COLO668 (cell line): ENCODE measurements around the gene PRUNE1.

ENCODE experiments used
- DNase-seq: peaks from one replicate; lab custom pipeline; 2025; ENCODE audit not compliant: unreplicated experiment; lab: John Stamatoyannopoulos, UW

Gene PRUNE1

GRCh38 chr1:151049458-151049857 lies 41.2 kb downstream of the PRUNE1 start:
- no peak for DNase-seq

- no peak for DNase-seq
Measured at GRCh38 chr1:151050051-151050688, 41.9 kb downstream of the PRUNE1 start.

- no peak for DNase-seq
Measured at GRCh38 chr1:151051356-151052009, 43.2 kb downstream of the PRUNE1 start.

- no peak for DNase-seq
Measured at GRCh38 chr1:151054971-151055547, 46.8 kb downstream of the PRUNE1 start.

- DNase-seq = no peak
Measured at GRCh38 chr1:151055581-151055980, 47.3 kb downstream of the PRUNE1 start.

- DNase-seq = no peak
Measured at GRCh38 chr1:151056149-151056548, 47.9 kb downstream of the PRUNE1 start.

- peak; percentile 86 for DNase-seq
Measured at GRCh38 chr1:151058692-151059091, 50.4 kb downstream of the PRUNE1 start.

GRCh38 chr1:151059109-151060006 lies 51.1 kb downstream of the PRUNE1 start, which contains the start of gene CDC42SE1:
CDC42SE1 (minus strand) TSS chr1:151059622; CDS start chr1:151055730, 3,892 bp downstream.
- DNase-seq = peak; percentile 95

GRCh38 chr1:151060007-151060656 lies 51.9 kb downstream of the PRUNE1 start, which contains the start of gene MLLT11:
MLLT11 (plus strand) TSS chr1:151060397; CDS start chr1:151067225, 6,828 bp downstream.
- peak; percentile 50 for DNase-seq

GRCh38 chr1:151060657-151061421 lies 52.6 kb downstream of the PRUNE1 start:
- peak; percentile 52 for DNase-seq

- no peak for DNase-seq
Measured at GRCh38 chr1:151061704-151062103, 53.5 kb downstream of the PRUNE1 start.

GRCh38 chr1:151062741-151063371 lies 54.6 kb downstream of the PRUNE1 start:
- DNase-seq = peak; percentile 22

GRCh38 chr1:151065089-151065645 lies 56.9 kb downstream of the PRUNE1 start:
- DNase-seq = no peak

GRCh38 chr1:151067185-151067584 lies 58.9 kb downstream of the PRUNE1 start:
- no peak for DNase-seq

GRCh38 chr1:151069103-151069486 lies 60.8 kb downstream of the PRUNE1 start:
- DNase-seq = no peak

- DNase-seq = peak; percentile 90
Measured at GRCh38 chr1:151070474-151071276, 62.4 kb downstream of the PRUNE1 start, which contains the start of gene GABPB2. GABPB2 (plus strand) TSS chr1:151070761; CDS start chr1:151088190, 17,429 bp downstream.

GRCh38 chr1:151072224-151072623 lies 64.0 kb downstream of the PRUNE1 start:
- peak; percentile 37 for DNase-seq
